Myometrial cell (primary cell): ENCODE results near the gene CYP4F11. TPM values are rescaled to one million over a fixed set of nuclear protein-coding genes. Genes with fewer than 3 reads are reported as not detected.

Source experiments
- total RNA-seq: library from RNA; depleted of rRNA; stranded (reverse); fragments of >200 nt; gene quantifications from 2 replicates; pipeline ENCODE4 v1.2.3, GENCODE V29; 2015

The CYP4F11 gene, protein sequence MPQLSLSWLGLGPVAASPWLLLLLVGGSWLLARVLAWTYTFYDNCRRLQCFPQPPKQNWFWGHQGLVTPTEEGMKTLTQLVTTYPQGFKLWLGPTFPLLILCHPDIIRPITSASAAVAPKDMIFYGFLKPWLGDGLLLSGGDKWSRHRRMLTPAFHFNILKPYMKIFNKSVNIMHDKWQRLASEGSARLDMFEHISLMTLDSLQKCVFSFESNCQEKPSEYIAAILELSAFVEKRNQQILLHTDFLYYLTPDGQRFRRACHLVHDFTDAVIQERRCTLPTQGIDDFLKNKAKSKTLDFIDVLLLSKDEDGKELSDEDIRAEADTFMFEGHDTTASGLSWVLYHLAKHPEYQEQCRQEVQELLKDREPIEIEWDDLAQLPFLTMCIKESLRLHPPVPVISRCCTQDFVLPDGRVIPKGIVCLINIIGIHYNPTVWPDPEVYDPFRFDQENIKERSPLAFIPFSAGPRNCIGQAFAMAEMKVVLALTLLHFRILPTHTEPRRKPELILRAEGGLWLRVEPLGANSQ
- total RNA-seq, result not detected in 2 replicates

DNA sequence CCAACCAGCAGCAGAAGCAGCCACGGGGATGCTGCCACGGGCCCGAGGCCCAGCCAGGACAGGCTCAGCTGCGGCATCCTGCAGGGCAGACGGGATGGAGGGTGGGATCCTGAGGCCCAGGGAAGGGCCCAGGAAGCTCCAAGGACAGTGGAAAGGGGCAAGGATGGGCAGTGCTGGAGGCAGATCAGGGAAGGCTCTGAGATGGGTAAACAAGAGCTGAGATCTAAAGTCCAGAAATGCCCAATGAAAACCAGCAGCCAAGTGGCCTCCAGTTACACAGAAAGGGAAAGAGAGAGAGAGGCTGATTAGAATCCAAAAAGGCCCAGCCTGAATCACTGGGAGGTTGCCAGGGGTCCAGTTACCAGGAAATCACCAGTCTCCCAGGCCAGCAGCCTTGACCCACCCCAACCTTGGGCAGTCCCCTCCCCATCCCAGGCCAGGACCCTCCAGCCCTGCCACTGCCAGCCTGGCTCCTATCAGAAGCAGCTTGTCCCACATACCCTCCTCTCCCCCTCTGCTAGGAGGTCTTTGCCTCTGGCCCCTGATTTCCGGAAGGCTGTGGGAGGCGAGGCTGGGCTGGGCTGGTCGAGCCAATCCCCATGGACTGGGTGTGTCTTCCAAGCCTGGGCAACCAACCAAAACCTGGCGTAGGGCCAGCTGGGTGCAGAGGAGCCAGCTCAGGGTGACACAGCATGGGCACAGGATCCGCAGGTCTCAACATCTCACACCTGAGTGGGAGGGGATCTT, at the start of gene CYP4F11:
TSS of gene CYP4F11 (minus strand) at position 198 of the 747 bp plus-strand sequence. CDS start at position 77, 121 bp downstream.

GRCh38 chr19:15948223-15949058, 14.1 kb upstream of the CYP4F11 start, which contains the start of gene OR10H4:
OR10H4 (plus strand) TSS chr19:15949008; CDS start chr19:15949008, 0 bp downstream.

GRCh38 chr19:15897738-15898276, 36.5 kb downstream of the CYP4F11 start, which contains the start of gene CYP4F2:
CYP4F2 (minus strand) TSS chr19:15898074; CDS start chr19:15897611, 463 bp downstream.

Other genes starting within 250 kb of the CYP4F11 start
- not detected in 2 replicates for gene OR10H2, start 206.5 kb downstream of the CYP4F11 start, total RNA-seq
- not detected in 2 replicates for gene OR10H3, start 196.5 kb downstream of the CYP4F11 start, total RNA-seq
- not detected in 2 replicates for gene OR10H5, start 146.9 kb downstream of the CYP4F11 start, total RNA-seq
- not detected in 2 replicates for gene OR10H1, start 118.9 kb downstream of the CYP4F11 start, total RNA-seq
- gene CYP4F2, start 36.5 kb downstream of the CYP4F11 start, total RNA-seq, result not detected in 2 replicates
- gene OR10H4, start 14.5 kb upstream of the CYP4F11 start, total RNA-seq, result not detected in 2 replicates
- gene TPM4, start 142.0 kb upstream of the CYP4F11 start, total RNA-seq, result 1,086 and 1,287 TPM in 2 replicates
- gene RAB8A, start 177.4 kb upstream of the CYP4F11 start, total RNA-seq, result 55.6 and 62.0 TPM in 2 replicates
- not detected in 2 replicates for gene HSH2D, start 209.2 kb upstream of the CYP4F11 start, total RNA-seq
- gene CIB3, start 239.0 kb upstream of the CYP4F11 start, total RNA-seq, result not detected in 2 replicates